CD4-positive, alpha-beta T cell (primary cell): ENCODE results near the gene FBN3. TPM values are rescaled to one million over a fixed set of nuclear protein-coding genes. Genes with fewer than 3 reads are reported as not detected.
"Not testable (repeated sequence)": the region's sequence is repeated elsewhere in the genome, so short reads cannot be mapped to it uniquely, and the experiment has no call there.

Experiments used
- ATAC-seq: fragments of 200-7000 bp; cut with Tn5 transposase; one replicate; pipeline ENCODE4 v1.10.0; 2022; ENCODE audit warnings: mild to moderate bottlenecking; ENCODE audit not compliant: poor library complexity
- CTCF ChIA-PET: fragments of 350-600 bp; sonication (Branson Sonifier 250); formaldehyde crosslinking; loops from one replicate; lab custom pipeline; 2021; ENCODE audit warnings: antibody characterized with exemption, inconsistent platforms; lab: Charles Lee
- POLR2A ChIA-PET: fragments of 350-600 bp; sonication (Branson Sonifier 250); formaldehyde crosslinking; loops from one replicate; lab custom pipeline; 2021; ENCODE audit warnings: antibody characterized with exemption, inconsistent platforms; lab: Charles Lee
- DNase-seq, 14 experiments: peaks; one replicate each; pipeline ENCODE4 v3.0.0-alpha.2; 2013 to 2020; ENCODE audit warnings: mixed read lengths in 2 of 14
- H3K27ac ChIP-seq, 2 donors: one replicate each; pipeline versions ENCODE4 v1.5.1 to v1.7.0; 2013; ENCODE audit warnings: low read length in 2 of 2, low read depth in 1 of 2, mild to moderate bottlenecking in 1 of 2
- H3K27me3 ChIP-seq, 2 experiments: 1 replicate in 1 of 2; 2 replicates in 1 of 2; pipeline versions ENCODE4 v1.6.1 to v1.7.0; 2013; ENCODE audit warnings: low read length in 2 of 2, control low read depth in 1 of 2, mild to moderate bottlenecking in 1 of 2, moderate library complexity in 1 of 2; ENCODE audit not compliant: insufficient read depth in 2 of 2, control insufficient read depth in 1 of 2
- H3K36me3 ChIP-seq: one replicate; pipeline ENCODE4 v1.6.1; 2013; ENCODE audit warnings: low read length, control low read depth; ENCODE audit not compliant: insufficient read depth
- H3K4me1 ChIP-seq: one replicate; pipeline ENCODE4 v1.6.1; 2013; ENCODE audit warnings: low read length, control low read depth; ENCODE audit not compliant: insufficient read depth
- H3K4me3 ChIP-seq: one replicate; pipeline ENCODE4 v1.5.1; 2013; ENCODE audit warnings: mild to moderate bottlenecking, low read length, moderate library complexity
- H3K9me3 ChIP-seq, 2 experiments: 1 replicate in 1 of 2; 2 replicates in 1 of 2; pipeline versions ENCODE4 v1.6.1 to v1.7.0; 2013; ENCODE audit warnings: low read length in 2 of 2, mild to moderate bottlenecking in 2 of 2, control low read depth in 1 of 2, moderate library complexity in 1 of 2; ENCODE audit not compliant: control insufficient read depth in 1 of 2, insufficient read depth in 1 of 2
- H3K27ac Mint-ChIP-seq: one replicate; pipeline ENCODE4 v1.8.0; 2020; ENCODE audit warnings: mixed read lengths
- H3K27me3 Mint-ChIP-seq: one replicate; pipeline ENCODE4 v1.8.0; 2021; ENCODE audit warnings: mixed read lengths
- H3K36me3 Mint-ChIP-seq: one replicate; pipeline ENCODE4 v1.8.0; 2021; ENCODE audit warnings: low read depth, mixed read lengths
- H3K4me1 Mint-ChIP-seq: one replicate; pipeline ENCODE4 v1.8.0; 2021; ENCODE audit warnings: low read depth, mixed read lengths
- H3K4me3 Mint-ChIP-seq: one replicate; pipeline ENCODE4 v1.8.0; 2020; ENCODE audit warnings: mild to moderate bottlenecking, mixed read lengths
- H3K9me3 Mint-ChIP-seq: one replicate; pipeline ENCODE4 v1.8.0; 2020; ENCODE audit warnings: mixed read lengths
- CTCF ChIP-seq: fragments of 200-600 bp; IDR thresholded peaks from one replicate; pipeline ENCODE4 v1.8.0; 2022; ENCODE audit warnings: antibody characterized with exemption, mild to moderate bottlenecking
- intact Hi-C, 2 experiments: fragments of 100-400 bp; cut with DNase I in 1 of 2; cut with micrococcal nuclease in 1 of 2; formaldehyde crosslinking; loops; one replicate each; pipeline versions ENCODE4 v1.15.1 to v1.9.0; 2023 to 2025; cut with DNase I, micrococcal nuclease
- total RNA-seq, 174 experiments: library from RNA in 2 of 174; stranded (reverse) in 2 of 174; gene quantifications; one replicate each; pipeline ENCODE4 v1.2.3 and lab custom pipeline; 2021 to 2026

Gene FBN3
- total RNA-seq, 2 experiments from 2014 or later: not detected

- H3K27me3 ChIP-seq: peaks cover 0 to 3% of the 10 kb centered on the region in 2 experiments
- no peaks in the 10 kb centered on the region for H3K9me3 Mint-ChIP-seq
- POLR2A ChIA-PET: no interaction called here
- no peak overlapping the region for H3K4me3 Mint-ChIP-seq
- no peaks in the 10 kb centered on the region for H3K36me3 Mint-ChIP-seq
- DNase-seq (no peak), ATAC-seq (no peak)
- no peaks in the 10 kb centered on the region for H3K9me3 ChIP-seq
- H3K4me1 ChIP-seq: no peaks in the 10 kb centered on the region
- peaks cover 4% of the 10 kb centered on the region for H3K27me3 Mint-ChIP-seq
- no peak overlapping the region for H3K27ac Mint-ChIP-seq
- intact Hi-C loops: no loop called here
- no peak overlapping the region for H3K27ac ChIP-seq
- TF ChIP-seq CTCF: no peak
- H3K4me3 ChIP-seq: no peak overlapping the region
- no peaks in the 10 kb centered on the region for H3K36me3 ChIP-seq
- CTCF ChIA-PET: no interaction called here
- H3K4me1 Mint-ChIP-seq: no peaks in the 10 kb centered on the region
These were observed 115.2 kb downstream of the FBN3 start for GRCh38 chr19:8034178-8034525.

- H3K4me1 Mint-ChIP-seq, H3K9me3 Mint-ChIP-seq, H3K4me3 Mint-ChIP-seq, CTCF ChIA-PET, DNase-seq, H3K36me3 ChIP-seq, H3K27ac ChIP-seq, H3K27me3 ChIP-seq, H3K9me3 ChIP-seq, intact Hi-C loops, H3K36me3 Mint-ChIP-seq, H3K27ac Mint-ChIP-seq, H3K4me1 ChIP-seq, H3K27me3 Mint-ChIP-seq, H3K4me3 ChIP-seq, POLR2A ChIA-PET, ATAC-seq: not testable (repeated sequence)
These were observed 115.9 kb downstream of the FBN3 start for GRCh38 chr19:8033287-8034177.

- H3K4me1 ChIP-seq: no peaks in the 10 kb centered on the region
- intact Hi-C loops: no loop called here
- Mint-ChIP-seq H3K4me1 (no peaks in the 10 kb centered on the region), H3K27me3 (no peaks in the 10 kb centered on the region), H3K9me3 (no peaks in the 10 kb centered on the region), H3K27ac (no peak overlapping the region), H3K36me3 (no peaks in the 10 kb centered on the region), H3K4me3 (no peak overlapping the region)
- DNase-seq (no peak), ATAC-seq (no peak)
- H3K27ac ChIP-seq: no peak overlapping the region
- ChIA-PET CTCF (no interaction called here), POLR2A (no interaction called here)
- TF ChIP-seq CTCF: no peak
- H3K27me3 ChIP-seq: peaks cover 0 to 3% of the 10 kb centered on the region in 2 experiments
- H3K36me3 ChIP-seq: no peaks in the 10 kb centered on the region
- no peaks in the 10 kb centered on the region for H3K9me3 ChIP-seq
- no peak overlapping the region for H3K4me3 ChIP-seq
These were observed 118.4 kb downstream of the FBN3 start for GRCh38 chr19:8030960-8031359.
